ENCODE data around the gene ZDHHC8. TPM values are rescaled to one million over a fixed set of nuclear protein-coding genes. Genes with fewer than 3 reads are reported as not detected.

Gene ZDHHC8
- total RNA-seq, 1 experiment from 2014 or later = 89.3 TPM

- no peak for DNase-seq (ENCODE audit: low read depth, low spot score)
- Histone ChIP-seq H3K9ac (ENCODE audit: low read length) (peak overlapping the region; percentile 89), H3K27me3 (ENCODE audit: insufficient read depth, low read length) (no peaks in the 10 kb centered on the region), H3K36me3 (ENCODE audit: control insufficient read depth in 1 of 2, insufficient read depth in 2 of 2, low read length in 2 of 2) (peaks cover 0 to 6% of the 10 kb centered on the region in 2 experiments; a peak in 2 of 4 replicates), H3K27ac (ENCODE audit: low read depth, low read length) (peak overlapping the region; percentile 74), H3K4me3 (replicated peaks in 1 of 2; ENCODE audit: low read depth in 1 of 2, low read length in 2 of 2) (peak overlapping the region; percentile 80 to 92), H3K79me2 (ENCODE audit: insufficient read depth, low read length) (peaks cover 53% of the 10 kb centered on the region), H3K9me3 (ENCODE audit: control insufficient read depth in 1 of 2, insufficient read depth in 1 of 2, low read depth in 1 of 2, low read length in 2 of 2) (no peaks in the 10 kb centered on the region), H4K20me1 (ENCODE audit: insufficient read depth) (no peaks in the 10 kb centered on the region), H3K4me2 (ENCODE audit: low read length) (peak overlapping the region; percentile 96), H3K4me1 (ENCODE audit: control insufficient read depth in 1 of 2, insufficient read depth in 2 of 2, low read length in 2 of 2) (peaks cover 16 to 34% of the 10 kb centered on the region in 2 experiments; a peak in 3 of 4 replicates), H2AFZ (ENCODE audit: low read depth, low read length, poor library complexity, severe bottlenecking) (no peak overlapping the region), H3K9me2 (ENCODE audit: insufficient read depth) (no peaks in the 10 kb centered on the region)
- no TSS peak for BruUV-seq (replicated peaks)
- ChIA-PET CTCF (no interaction called here), RAD21 (ENCODE audit: low non-redundant PET in 1 of 2, low total read pairs in 2 of 2, uncharacterized antibody in 2 of 2, unreplicated experiment in 2 of 2) (no interaction called here), POLR2A (no interaction called here)
- TF ChIP-seq RAD21 (IDR thresholded peaks at IDR 0.05; ENCODE audit: low read depth) (no peak), MAX (IDR thresholded peaks at IDR 0.05) (peak; percentile 78; the same call in 1 of the 2 replicates), ZFX (IDR thresholded peaks at IDR 0.05) (peak; percentile 69; the same call in 1 of the 2 replicates)
- ATAC-seq = peak; percentile 4
- intact Hi-C loops (cut with micrococcal nuclease) = no loop called here
These were observed 468 bp downstream of the ZDHHC8 start for GRCh38 chr22:20131859-20132685.

GRCh38 chr22:20132686-20133246 lies 1.2 kb downstream of the ZDHHC8 start:
- no peaks in the 10 kb centered on the region for H4K20me1 ChIP-seq (ENCODE audit: insufficient read depth)
- H3K9me3 ChIP-seq (ENCODE audit: control insufficient read depth in 1 of 2, insufficient read depth in 1 of 2, low read depth in 1 of 2, low read length in 2 of 2) = no peaks in the 10 kb centered on the region
- DNase-seq (ENCODE audit: low read depth, low spot score) (no peak), ATAC-seq (no peak)
- H3K4me2 ChIP-seq (ENCODE audit: low read length) = peak overlapping the region; percentile 96
- POLR2A ChIA-PET = no interaction called here
- TF ChIP-seq REST (IDR thresholded peaks at IDR 0.05; ENCODE audit: low read depth) (no peak), JUND (IDR thresholded peaks at IDR 0.05) (no peak), SIN3A (IDR thresholded peaks at IDR 0.05; ENCODE audit: low read depth) (no peak), FOSL1 (IDR thresholded peaks at IDR 0.05; ENCODE audit: low read depth) (no peak), ATF3 (IDR thresholded peaks at IDR 0.05) (no peak)
- H3K27me3 ChIP-seq (ENCODE audit: insufficient read depth, low read length) = no peaks in the 10 kb centered on the region
- H3K4me1 ChIP-seq (ENCODE audit: control insufficient read depth in 1 of 2, insufficient read depth in 2 of 2, low read length in 2 of 2) = peaks cover 16 to 41% of the 10 kb centered on the region in 2 experiments; a peak in 3 of 4 replicates
- CTCF ChIA-PET = no interaction called here
- intact Hi-C loops (cut with micrococcal nuclease) = no loop called here
- no peaks in the 10 kb centered on the region for H3K9me2 ChIP-seq (ENCODE audit: insufficient read depth)
- H3K36me3 ChIP-seq (ENCODE audit: control insufficient read depth in 1 of 2, insufficient read depth in 2 of 2, low read length in 2 of 2) = peaks cover 0 to 6% of the 10 kb centered on the region in 2 experiments; a peak in 1 of 4 replicates
- BruUV-seq (replicated peaks) = no TSS peak
- H3K79me2 ChIP-seq (ENCODE audit: insufficient read depth, low read length) = peaks cover 60% of the 10 kb centered on the region
- H3K4me3 ChIP-seq (replicated peaks in 1 of 2; ENCODE audit: low read depth in 1 of 2, low read length in 2 of 2) = peak overlapping the region; percentile 80 to 92
- RAD21 ChIA-PET (ENCODE audit: low non-redundant PET in 1 of 2, low total read pairs in 2 of 2, uncharacterized antibody in 2 of 2, unreplicated experiment in 2 of 2) = no interaction called here
- H2AFZ ChIP-seq (ENCODE audit: low read depth, low read length, poor library complexity, severe bottlenecking) = no peak overlapping the region
- peak overlapping the region; percentile 74 for H3K27ac ChIP-seq (ENCODE audit: low read depth, low read length)
- H3K9ac ChIP-seq (ENCODE audit: low read length) = peak overlapping the region; percentile 89

Measured in HCT116 (cell line).